Stimulated activated CD4-positive, alpha-beta T cell treated with anti-CD3 and anti-CD28 coated beads, Interleukin-2, amount 100 ng/mL, for 24 hours (primary cell): ENCODE data around the gene SYT8.
"Not testable (repeated sequence)": the region's sequence is repeated elsewhere in the genome, so short reads cannot be mapped to it uniquely, and the experiment has no call there.

Experiments used
- DNase-seq, 2 donors: peaks; one replicate each; pipeline ENCODE4 v3.0.0-alpha.2; 2020

SYT8 gene

GRCh38 chr11:1874441-1875092, 39.8 kb downstream of the SYT8 start:
- DNase-seq, result not testable (repeated sequence)

GRCh38 chr11:1875093-1875850, 40.5 kb downstream of the SYT8 start:
- no peak for DNase-seq

GRCh38 chr11:1875851-1876301, 41.1 kb downstream of the SYT8 start:
- DNase-seq, result not testable (repeated sequence)

GRCh38 chr11:1876361-1877063, 41.7 kb downstream of the SYT8 start:
- DNase-seq, result peak in 1 of 2 donors; percentile 42

GRCh38 chr11:1877211-1878136, 42.7 kb downstream of the SYT8 start:
- DNase-seq, result no peak

GRCh38 chr11:1878137-1879031, 43.6 kb downstream of the SYT8 start:
- DNase-seq, result no peak

GRCh38 chr11:1879342-1879940, 44.7 kb downstream of the SYT8 start:
- no peak for DNase-seq

- DNase-seq, result no peak
Measured at GRCh38 chr11:1879941-1880720, 45.3 kb downstream of the SYT8 start.

- no peak for DNase-seq
Measured at GRCh38 chr11:1880746-1881441, 46.1 kb downstream of the SYT8 start.

GRCh38 chr11:1881442-1882264, 46.9 kb downstream of the SYT8 start:
- no peak for DNase-seq

- DNase-seq, result peak; percentile 87 to 89
Measured at GRCh38 chr11:1882265-1883238, 47.8 kb downstream of the SYT8 start.

- no peak for DNase-seq
Measured at GRCh38 chr11:1883346-1884302, 48.8 kb downstream of the SYT8 start.

- DNase-seq, result no peak
Measured at GRCh38 chr11:1884303-1884700, 49.5 kb downstream of the SYT8 start.

- not testable (repeated sequence) for DNase-seq
Measured at GRCh38 chr11:1886551-1886950, 51.8 kb downstream of the SYT8 start.
